ENCODE data around the gene ARHGAP26. TPM values are rescaled to one million over a fixed set of nuclear protein-coding genes. Genes with fewer than 3 reads are reported as not detected.

The ARHGAP26 gene, protein sequence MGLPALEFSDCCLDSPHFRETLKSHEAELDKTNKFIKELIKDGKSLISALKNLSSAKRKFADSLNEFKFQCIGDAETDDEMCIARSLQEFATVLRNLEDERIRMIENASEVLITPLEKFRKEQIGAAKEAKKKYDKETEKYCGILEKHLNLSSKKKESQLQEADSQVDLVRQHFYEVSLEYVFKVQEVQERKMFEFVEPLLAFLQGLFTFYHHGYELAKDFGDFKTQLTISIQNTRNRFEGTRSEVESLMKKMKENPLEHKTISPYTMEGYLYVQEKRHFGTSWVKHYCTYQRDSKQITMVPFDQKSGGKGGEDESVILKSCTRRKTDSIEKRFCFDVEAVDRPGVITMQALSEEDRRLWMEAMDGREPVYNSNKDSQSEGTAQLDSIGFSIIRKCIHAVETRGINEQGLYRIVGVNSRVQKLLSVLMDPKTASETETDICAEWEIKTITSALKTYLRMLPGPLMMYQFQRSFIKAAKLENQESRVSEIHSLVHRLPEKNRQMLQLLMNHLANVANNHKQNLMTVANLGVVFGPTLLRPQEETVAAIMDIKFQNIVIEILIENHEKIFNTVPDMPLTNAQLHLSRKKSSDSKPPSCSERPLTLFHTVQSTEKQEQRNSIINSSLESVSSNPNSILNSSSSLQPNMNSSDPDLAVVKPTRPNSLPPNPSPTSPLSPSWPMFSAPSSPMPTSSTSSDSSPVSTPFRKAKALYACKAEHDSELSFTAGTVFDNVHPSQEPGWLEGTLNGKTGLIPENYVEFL
- total RNA-seq (10 to 100 TPM; 13.3 to 25.5 (median 21.7) TPM), polyA plus RNA-seq (10 to 100 TPM in 1 of 3 donors, 1 to 10 TPM in 2; 5.4 to 19.1 (median 9.0) TPM)

DNA sequence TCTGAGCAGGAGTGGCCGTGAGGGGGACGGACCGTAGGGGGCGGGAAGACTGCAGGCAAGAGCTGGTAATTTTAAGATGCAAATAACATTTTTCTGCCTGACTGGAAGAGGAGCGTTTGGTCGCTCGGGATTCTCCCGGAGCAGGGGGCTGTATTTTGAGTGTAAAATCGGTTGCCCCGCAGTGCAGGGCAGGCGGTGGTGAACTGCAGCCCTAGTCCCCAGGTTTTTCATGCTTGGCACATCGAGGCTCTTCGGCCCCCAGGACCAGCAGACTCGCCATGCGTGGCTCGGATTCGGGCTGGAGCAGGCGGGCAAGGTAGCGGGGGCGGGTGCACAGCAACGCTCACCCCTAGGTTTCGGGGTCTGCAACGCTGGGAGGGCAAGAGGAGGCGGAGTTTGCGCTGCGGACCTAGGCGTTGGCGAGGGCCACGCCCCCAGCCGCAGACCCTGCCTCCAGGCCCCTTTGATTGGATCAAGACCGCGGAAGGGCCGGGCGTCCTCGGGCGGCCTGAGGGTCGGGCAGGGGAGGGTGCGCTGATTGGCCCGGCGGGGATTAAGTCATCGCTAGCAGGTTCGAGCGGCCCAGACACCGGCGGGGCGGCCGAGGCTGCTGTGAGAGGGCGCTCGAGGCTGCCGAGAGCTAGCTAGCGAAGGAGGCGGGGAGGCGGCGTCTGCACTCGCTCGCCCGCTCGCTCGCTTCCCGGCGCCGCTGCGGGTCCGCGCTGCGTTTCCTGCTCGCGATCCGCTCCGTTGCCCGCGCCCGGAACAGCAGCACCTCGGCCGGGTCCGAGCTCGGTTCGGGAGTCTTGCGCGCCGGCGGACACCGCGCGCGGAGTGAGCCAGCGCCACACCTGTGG lies at the start of gene ARHGAP26:
ARHGAP26 (plus strand) TSS at position 585 of the 857 bp plus-strand sequence. CDS start 385 bp downstream, outside the sequence.
- 0% methylated on average over 87 of the region's 87 CpGs for whole genome bisulfite sequencing, 2 donors
- intact Hi-C loops (cut with DNase I), result loop anchor here (2.0 to 10.0 kb wide), 5 partner anchors 53 to 1402 kb away; partner anchors contain the start of genes KCTD16, NR3C1 and YIPF5
- Histone ChIP-seq H3K4me1 (peaks cover 0 to 20% (median 10%) of the 10 kb centered on the region in 4 donors), H3K4me3 (peak within 1 kb of the TSS; percentile 61 to 81 (median 68)), H3K36me3 (no peaks in the 10 kb centered on the region), H3K27me3 (no peaks in the 10 kb centered on the region), H3K27ac (peak within 1 kb of the TSS; percentile 86 to 92 (median 90)), H3K9me3 (no peaks in the 10 kb centered on the region)
- peak; percentile 99 for DNase-seq
- TF ChIP-seq POLR2A (IDR thresholded peaks at IDR 0.05) (peak; percentile 89 to 97), POLR2AphosphoS5 (IDR thresholded peaks at IDR 0.05) (peak; percentile 99 to 100 (median 99)), EP300 (IDR thresholded peaks at IDR 0.05) (no peak)
- TF ChIP-seq, protein P1, sequence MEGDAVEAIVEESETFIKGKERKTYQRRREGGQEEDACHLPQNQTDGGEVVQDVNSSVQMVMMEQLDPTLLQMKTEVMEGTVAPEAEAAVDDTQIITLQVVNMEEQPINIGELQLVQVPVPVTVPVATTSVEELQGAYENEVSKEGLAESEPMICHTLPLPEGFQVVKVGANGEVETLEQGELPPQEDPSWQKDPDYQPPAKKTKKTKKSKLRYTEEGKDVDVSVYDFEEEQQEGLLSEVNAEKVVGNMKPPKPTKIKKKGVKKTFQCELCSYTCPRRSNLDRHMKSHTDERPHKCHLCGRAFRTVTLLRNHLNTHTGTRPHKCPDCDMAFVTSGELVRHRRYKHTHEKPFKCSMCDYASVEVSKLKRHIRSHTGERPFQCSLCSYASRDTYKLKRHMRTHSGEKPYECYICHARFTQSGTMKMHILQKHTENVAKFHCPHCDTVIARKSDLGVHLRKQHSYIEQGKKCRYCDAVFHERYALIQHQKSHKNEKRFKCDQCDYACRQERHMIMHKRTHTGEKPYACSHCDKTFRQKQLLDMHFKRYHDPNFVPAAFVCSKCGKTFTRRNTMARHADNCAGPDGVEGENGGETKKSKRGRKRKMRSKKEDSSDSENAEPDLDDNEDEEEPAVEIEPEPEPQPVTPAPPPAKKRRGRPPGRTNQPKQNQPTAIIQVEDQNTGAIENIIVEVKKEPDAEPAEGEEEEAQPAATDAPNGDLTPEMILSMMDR (IDR thresholded peaks at IDR 0.05), result peak in 1 of 4 experiments; percentile 38

DNA sequence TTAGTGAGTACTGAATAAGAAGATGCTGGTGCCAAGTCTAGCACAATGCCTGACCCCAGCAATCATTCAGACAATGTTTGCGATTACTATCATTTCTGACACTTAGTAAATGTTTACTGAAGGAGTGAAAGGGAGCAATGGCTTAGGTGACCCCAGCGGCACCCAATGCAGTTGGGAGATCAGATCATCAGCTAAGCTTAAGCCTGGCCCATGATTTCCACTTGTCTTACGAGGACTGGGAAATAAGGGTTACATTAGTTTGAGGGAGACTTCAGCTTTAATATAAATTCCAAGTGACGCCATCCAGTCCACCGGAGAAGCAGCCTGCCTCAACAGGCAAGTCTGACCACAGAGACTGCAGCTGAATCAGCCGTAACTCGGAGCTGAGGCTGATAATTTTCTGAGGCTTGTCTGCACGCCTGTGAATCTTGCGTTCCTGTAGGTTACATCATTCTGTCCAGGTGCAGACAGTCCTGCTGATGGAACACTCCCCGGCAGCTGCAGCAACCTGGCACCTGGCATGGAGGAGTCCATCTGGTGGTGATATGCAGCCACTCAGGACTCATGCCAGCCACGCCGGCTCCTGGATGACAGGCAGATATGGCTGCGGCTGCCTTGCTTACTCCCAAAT lies 49.4 kb upstream of the ARHGAP26 start:
- peaks cover 0 to 9% (median 0%) of the 10 kb centered on the region in 4 donors for H3K4me1 ChIP-seq
- intact Hi-C loops (cut with DNase I), result no loop called here
- DNase-seq, result no peak
- no peaks in the 10 kb centered on the region for H3K27me3 ChIP-seq
- TF ChIP-seq POLR2AphosphoS5 (IDR thresholded peaks at IDR 0.05), result no peak
- TF ChIP-seq, protein P1 (IDR thresholded peaks at IDR 0.05), result no peak
- no peak for TF ChIP-seq EP300 (IDR thresholded peaks at IDR 0.05)
- TF ChIP-seq POLR2A (IDR thresholded peaks at IDR 0.05), result no peak
- H3K27ac ChIP-seq, result no peak overlapping the region
- WGBS, 2 donors, result 19 to 72% methylated on average over 13 of the region's 13 CpGs
- H3K4me3 ChIP-seq, result no peak overlapping the region
- H3K36me3 ChIP-seq, result no peaks in the 10 kb centered on the region
- H3K9me3 ChIP-seq, result no peaks in the 10 kb centered on the region

DNA sequence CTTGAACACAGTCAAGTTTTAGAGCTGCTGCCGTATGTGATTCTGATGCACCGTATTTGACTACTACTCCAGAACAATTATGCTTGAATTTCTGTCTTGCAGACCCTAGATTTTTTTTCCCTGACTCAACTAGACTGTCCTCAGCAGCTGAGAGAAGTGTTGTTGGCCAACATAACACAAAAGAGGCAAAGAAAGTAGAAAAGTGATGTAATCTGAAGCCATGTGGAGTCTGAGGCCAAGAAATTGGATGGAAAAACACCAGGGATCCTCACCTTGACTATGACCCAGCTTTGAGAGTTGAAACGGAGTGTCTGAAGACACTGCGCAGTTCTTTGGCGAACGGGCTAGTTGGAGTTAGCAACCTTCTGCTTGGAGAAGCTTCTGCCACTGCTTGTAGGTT lies 48.0 kb upstream of the ARHGAP26 start:
- WGBS, 2 donors, result 96 to 97% methylated on average over 6 of the region's 6 CpGs
- no peaks in the 10 kb centered on the region for H3K9me3 ChIP-seq
- H3K4me3 ChIP-seq, result no peak overlapping the region
- H3K27me3 ChIP-seq, result no peaks in the 10 kb centered on the region
- H3K4me1 ChIP-seq, result peaks cover 0 to 3% (median 0%) of the 10 kb centered on the region in 4 donors
- H3K36me3 ChIP-seq, result no peaks in the 10 kb centered on the region
- TF ChIP-seq EP300 (IDR thresholded peaks at IDR 0.05), result no peak
- TF ChIP-seq, protein P1 (IDR thresholded peaks at IDR 0.05), result no peak
- intact Hi-C loops (cut with DNase I), result no loop called here
- no peak overlapping the region for H3K27ac ChIP-seq
- DNase-seq, result no peak

DNA sequence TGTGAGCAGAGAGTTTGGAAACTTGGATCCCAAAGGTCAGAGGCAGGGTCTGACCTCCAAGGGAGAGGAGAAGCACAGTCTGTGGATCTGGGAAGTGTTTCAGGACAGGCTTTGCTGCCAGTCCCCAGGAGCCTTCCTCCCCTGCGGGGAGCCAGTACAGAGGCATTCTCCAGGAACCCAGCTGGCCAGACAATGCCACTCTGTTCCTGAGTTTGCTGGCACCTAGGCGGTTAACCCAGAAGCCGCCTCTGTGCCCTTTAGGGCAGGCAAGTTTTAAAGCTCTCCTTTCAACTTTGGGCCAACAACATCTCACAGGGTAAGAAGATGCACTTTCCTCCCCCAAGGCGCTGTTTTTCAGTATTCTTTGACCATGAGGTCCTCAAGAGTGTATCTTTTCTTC lies 47.3 kb upstream of the ARHGAP26 start:
- H3K4me3 ChIP-seq, result no peak overlapping the region
- no peaks in the 10 kb centered on the region for H3K9me3 ChIP-seq
- no peak overlapping the region for H3K27ac ChIP-seq
- DNase-seq, result no peak
- H3K36me3 ChIP-seq, result no peaks in the 10 kb centered on the region
- H3K27me3 ChIP-seq, result no peaks in the 10 kb centered on the region
- intact Hi-C loops (cut with DNase I), result no loop called here
- WGBS, 2 donors, result 87 to 89% methylated on average over 4 of the region's 4 CpGs
- no peaks in the 10 kb centered on the region for H3K4me1 ChIP-seq
- TF ChIP-seq POLR2A (IDR thresholded peaks at IDR 0.05), result no peak
- TF ChIP-seq EP300 (IDR thresholded peaks at IDR 0.05), result no peak
- no peak for TF ChIP-seq POLR2AphosphoS5 (IDR thresholded peaks at IDR 0.05)
- TF ChIP-seq, protein P1 (IDR thresholded peaks at IDR 0.05), result no peak

Measured in sigmoid colon (tissue), 7 donors.